CMK (cell line): ENCODE data around the gene FNIP2.

Source experiments
- DNase-seq: peaks from one replicate; pipeline ENCODE4 v3.0.0-alpha.2; 2010; ENCODE audit warnings: low read depth

FNIP2 gene

DNA sequence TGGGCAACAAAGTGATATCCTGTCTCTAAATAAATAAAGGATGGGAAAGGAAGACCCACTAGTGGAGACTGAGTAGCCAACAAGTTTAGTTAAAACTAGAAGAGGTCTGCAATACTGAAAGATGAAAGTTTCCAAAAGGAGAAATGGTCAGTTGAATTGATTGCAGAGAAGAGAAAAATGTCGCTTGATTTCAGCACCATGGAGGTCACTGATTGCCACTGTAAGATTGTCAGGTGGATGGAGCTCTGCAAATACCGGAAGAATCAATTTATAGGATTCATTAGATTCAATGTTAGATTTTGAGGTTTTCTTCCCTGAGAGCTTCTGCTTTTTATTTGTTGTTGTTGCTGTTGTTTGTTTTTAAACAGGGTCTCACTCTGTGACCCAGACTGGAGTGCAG lies 5.4 kb upstream of the FNIP2 start:
- no peak for DNase-seq

DNA sequence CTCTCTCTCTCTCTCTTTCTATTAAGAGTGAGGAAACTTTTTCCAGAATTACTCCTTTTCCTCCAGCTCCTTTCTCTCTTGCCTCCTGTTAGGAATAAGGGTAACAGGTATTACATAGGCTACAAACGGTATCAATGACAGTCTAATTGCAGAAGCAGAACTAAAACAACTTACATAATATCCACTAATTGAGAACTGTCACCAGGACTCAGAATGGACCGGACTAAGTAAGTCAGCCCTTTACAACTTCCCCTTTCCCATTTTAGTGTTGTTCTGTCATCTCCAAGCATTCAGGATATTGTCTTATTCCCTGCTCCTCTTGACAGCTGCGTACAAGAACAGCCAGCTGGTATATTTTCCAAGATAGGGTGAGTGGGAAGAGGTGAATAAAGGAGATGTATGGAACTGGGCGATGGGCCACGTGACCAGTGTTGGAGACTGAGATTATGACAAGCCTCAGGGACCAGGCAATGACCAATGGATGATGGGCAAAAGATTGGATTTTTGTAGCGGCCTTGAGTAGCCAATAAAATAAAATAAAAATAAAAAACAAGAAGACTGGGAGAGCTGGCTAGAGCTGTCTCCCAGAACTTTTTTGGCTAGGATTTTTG lies 2.3 kb upstream of the FNIP2 start:
- DNase-seq: no peak

DNA sequence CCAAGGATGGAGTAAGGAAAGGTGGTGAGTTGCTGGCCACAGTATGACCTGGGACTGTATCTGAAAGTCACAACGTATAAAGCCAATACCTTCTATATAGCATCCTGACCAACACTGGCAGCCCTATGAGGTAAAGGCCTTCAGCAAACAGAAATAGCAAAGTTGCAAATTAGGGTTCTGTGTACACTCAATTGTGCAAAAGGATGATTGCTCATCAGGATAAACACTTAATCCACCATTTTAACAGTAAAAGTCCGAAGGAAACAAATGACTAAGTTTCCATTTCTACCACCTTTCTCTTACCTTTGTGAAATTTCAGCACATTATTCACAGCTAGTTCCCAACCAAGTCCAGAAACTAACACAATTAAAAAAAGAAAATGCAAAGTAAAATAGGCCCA lies 1.4 kb upstream of the FNIP2 start:
- DNase-seq: no peak

DNA sequence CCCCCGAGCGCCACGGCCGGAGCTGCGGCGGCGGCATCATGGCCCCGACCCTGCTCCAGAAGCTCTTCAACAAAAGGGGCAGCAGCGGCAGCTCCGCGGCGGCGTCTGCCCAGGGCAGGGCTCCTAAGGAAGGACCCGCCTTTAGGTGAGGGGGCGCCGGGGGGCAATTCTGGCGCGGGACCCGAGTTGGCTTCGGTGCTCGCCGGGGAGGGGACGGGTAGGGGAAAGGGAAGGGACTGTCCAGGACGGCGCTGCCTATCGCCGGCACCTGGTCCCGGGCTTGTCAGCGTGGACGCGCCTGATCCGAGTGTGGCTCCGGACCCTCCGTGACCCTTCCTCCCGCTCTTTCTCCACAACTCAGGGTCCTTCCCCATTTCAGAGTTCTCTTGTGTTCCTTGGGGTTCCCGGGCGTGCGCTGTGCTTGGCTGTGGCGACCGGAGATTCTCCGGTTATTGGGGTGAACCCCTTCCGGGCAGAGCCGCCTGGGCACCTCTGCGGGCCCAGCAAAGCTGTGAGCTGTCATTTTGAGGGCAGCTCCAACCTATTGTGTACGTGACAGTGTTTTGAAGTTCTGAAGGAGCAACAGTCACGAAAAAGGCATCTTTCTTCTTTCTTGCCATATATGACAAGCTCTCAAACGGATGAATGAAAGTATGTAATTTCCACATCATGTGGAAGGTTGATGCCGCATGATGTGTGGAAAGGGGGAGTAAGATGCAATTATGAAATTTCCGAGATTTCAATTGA lies 522 bp downstream of the FNIP2 start:
- no peak for DNase-seq

DNA sequence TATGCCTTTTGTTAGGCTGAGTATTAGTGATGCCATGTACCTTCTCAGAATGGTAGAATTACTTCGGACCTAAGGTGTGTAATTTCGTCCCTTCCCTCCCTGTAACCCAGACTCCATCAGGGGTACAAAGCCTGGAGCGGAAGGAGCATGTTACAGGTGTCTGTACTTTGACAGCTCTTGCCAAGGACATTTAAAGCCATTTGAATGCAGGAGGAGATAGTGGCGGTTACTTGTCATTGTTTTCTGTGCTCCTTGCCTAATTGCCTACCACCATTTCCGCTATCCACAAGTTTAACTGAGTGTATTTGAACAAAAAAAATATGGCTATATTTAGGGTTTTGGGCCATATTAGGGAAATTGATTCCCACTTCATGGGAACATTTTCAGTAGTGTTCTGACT lies 1.8 kb downstream of the FNIP2 start:
- DNase-seq: no peak

DNA sequence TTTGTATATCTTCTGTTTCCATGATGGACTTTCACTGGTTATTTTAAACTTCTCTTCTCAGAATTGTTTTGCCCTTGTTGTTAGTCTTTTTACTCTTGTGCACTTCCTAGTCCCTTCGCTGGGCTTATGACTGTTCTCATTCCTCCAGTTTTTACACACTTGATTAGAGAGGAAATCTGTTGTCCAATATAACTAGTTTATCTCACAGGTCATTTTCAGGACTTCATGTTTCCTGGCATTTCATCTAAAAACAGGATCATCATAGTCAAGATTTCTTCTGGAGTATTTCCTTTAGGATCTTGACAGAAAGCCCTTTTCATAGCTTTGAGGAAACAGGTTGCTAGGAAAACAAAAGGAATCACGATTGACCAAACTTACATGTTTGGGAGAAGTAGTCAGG lies 3.0 kb downstream of the FNIP2 start:
- DNase-seq: no peak

DNA sequence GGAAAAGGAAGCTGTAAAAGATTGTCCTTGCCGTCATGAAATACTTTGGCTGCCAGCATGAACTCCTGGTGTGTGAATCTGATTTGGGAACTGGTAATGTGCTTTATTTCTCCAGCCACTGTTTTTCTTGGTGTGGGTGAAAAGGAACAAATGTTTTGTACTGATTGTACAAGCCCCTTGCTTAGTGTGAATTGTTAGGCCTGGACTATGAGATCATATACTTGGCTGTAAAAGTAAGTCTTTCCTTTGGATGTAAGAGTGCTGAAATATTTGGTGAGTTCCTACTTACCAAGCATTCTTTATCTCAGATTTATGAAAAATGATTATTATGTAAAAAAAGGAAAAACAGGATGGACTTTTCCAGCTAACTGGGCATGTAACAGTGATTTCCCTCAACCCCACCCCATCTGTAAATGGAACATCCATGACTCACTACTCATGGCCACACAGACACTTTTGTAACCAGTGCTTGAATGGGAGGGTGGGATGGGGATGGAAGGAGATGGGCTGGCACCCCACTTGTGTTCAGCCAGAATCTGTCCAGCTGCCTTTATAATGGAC lies 6.3 kb downstream of the FNIP2 start:
- DNase-seq: no peak

DNA sequence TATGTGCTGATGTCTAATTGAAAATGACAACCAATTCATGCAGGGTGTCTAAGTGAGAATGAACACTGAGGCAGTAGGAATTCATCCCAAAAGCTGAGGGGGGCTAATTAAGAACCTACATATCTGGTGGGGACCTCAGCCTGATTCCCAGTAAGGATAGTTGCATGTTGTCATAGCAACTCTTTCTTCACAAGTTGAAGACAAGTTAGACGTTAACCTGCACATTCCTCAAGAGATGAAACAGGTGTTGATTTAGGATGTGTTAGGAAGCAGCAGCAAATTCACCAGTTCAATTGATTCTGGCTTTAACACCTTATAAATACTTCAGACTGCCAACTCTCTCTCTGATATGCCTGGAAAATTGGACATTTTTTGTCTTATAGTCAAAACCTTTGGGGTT lies 7.3 kb downstream of the FNIP2 start:
- DNase-seq: no peak

DNA sequence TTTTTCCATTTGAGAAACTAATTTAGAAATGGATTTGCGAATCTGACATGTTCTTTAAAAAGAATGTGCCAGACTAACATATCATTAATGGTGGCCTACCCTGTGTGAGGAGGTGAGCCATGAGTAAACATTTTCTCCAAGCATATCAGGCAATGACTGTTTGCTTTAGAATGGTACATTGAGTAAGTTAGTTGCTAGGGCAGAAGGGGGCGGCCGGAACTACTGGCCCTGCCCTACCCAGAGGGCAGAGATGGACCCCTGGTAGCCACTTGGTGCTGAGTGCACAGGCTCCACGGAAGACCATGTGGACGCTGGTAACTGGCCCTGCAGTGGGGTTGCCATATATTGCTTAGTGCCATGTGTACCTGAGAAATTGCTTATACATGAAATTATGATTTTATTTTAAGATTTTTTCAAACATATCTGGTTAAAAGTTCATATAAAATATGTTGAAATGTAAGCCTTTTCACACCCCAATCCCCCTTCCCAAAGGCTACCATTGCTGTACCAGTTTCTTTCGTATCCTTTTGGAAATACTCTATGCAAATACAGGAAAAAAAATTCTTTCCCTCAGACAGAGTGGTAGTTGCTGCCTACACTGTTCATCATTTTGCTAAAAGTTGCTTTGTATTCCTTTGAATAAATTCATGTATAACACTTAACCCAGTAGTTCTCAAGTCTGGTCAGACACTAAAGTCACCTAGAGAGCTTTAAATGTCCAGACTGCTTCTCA lies 8.8 kb downstream of the FNIP2 start:
- no peak for DNase-seq

DNA sequence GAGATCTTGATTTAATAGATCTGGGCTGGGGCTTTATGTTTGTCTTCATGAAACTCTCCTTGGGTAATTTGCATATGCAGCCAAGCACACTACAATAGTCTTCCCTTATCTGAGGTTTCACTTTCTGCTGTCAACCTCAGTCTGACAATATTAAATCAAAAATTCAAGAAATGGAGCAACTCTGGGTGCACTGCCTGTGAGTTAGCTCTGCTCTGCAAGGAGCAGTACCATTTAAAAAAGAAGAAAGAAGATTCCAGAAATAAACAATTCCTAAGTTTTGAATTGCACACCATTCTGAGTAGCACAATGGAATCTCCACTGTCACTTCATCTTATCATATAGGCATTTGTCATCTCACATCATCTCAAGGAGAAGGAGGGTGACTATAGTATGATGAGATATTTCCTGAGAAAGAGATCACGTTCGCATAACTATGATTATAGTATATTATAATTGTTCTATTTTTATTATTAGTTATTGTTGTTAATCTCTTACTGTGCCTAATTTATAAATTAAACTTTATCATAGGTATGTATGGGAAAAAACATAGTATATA lies 9.4 kb downstream of the FNIP2 start:
- DNase-seq: no peak

DNA sequence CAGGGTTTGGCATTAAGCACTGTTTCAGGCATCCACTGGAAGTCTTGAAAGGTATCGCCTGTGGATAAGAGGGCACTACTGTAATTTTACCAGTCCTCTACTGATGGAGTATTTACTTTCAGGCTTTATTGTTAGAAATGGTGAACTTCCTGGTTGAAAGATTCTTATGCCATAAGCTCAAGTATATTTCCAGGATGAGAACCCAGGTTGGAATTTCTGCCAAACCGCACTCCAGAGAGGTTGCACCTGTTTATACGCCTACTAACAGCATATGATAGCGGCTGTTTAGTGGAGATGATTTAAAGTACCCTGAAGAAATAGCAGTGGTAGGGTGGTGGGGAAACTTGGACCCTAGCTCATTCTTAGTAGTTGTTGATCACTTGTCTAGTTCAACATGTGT lies 9.9 kb downstream of the FNIP2 start:
- no peak for DNase-seq

DNA sequence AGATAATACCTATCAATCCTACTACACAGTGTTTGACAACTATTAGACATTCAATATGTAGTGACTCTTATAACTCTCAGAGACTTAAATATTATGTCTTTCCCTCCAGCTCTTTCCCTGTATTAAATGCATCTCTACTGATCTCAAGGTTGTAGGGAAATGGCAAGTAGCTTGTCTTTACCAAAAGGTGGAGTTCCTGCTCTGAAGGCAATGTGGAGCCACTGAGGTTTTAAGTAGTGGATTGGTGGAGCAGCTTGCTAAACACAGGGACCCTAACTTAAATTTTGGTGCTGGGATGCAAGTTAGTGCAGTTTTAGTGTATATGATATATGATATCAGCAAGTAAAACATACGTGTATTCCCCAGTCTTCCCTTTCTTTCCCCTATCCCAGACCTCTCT lies 13.1 kb downstream of the FNIP2 start:
- DNase-seq: no peak

DNA sequence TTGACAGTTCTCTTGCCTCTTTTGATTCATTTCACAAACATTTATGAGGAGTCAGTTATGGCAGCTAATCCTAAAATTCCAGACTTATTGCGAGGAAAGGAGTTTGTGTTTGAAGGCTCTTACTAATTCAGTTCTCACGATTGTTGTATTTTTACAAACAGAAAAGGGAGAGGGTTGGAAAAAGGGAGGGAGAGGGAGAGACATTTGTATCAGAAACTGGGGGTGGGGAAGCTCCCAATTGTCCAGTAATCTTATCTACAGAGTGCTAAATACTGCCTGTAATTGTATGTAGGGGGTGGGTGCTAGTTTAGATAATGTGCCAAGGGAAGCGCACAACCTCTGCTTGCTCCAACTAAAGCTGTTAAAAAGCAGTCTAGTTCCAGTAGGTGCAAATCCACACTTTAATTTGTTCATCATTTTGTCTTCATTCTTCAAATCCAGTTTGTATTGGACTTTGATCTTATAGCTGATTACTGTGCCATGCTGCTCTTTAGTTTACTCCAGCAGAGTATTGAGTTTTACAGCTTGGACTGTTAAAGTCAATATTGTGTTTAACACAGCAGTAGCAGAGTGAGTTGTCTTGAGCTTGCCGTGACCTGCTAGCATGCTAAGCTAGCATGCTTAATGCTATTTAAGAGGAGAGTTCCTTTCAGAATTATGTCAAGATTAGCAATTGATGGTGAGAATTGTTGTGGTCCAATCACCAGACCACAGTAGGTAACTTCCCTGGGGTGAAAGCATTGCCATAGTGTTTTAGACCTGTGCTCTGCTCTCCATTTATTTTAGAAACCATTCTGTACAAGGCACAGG lies 13.9 kb downstream of the FNIP2 start:
- DNase-seq: no peak

DNA sequence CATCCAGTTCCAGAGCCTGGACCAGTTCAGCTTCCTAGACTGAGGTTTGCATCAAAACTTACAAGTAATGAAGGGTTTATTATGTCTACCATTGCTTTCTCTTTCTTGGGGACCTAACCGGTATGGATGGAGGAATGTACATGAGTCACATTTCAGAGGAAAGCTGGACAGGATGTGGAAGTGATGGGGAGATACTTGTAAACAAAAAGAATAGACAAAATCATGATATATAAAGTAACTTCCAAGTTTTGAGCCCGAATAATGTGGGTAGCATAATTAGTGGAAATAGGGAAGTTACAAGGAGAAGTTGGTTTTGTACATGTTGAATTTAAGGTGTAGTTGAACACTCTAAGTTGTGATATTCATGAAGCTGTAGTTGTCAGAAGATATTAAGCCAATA lies 15.0 kb downstream of the FNIP2 start:
- DNase-seq: no peak

DNA sequence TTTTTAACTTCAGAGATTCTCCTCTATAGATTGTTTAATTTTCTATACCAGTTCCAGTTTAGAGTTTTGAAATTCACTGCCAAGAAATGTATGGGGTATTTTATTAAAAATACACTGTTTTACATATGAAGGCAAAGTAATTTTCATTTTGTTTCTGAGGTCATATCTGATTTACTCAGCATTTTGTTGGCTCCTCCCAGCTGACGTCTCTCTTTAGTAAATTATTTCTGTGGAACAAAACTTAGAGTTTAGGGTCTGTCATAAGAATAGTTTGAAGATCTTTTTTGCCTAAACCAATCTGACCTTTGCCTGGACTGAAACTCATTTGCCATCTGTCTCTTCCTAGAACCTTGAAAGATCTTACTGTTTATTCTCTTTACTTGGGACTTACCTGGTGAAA lies 16.9 kb downstream of the FNIP2 start:
- no peak for DNase-seq

DNA sequence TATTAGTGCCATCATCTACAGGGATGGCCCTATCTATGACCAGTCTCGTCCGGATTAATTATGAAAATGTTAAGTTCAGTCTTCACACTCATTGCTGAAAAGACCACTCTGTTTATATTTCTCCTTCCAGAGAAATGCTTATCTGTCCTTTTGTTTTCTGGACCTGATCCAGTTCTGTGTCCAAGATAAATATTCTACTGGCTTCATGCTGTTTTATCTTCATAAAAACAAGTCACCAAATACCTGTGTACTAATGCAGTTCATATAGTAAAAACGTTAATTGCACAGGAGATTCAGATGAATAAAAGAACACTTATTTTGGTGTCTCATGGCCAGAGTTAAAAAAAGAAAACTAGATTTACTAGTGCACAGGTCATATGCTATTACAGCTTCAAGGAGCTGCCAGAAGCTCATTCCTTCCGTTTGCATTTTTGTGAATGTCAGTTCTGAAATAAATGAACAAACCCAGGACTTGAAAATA lies 17.3 kb downstream of the FNIP2 start:
- no peak for DNase-seq

DNA sequence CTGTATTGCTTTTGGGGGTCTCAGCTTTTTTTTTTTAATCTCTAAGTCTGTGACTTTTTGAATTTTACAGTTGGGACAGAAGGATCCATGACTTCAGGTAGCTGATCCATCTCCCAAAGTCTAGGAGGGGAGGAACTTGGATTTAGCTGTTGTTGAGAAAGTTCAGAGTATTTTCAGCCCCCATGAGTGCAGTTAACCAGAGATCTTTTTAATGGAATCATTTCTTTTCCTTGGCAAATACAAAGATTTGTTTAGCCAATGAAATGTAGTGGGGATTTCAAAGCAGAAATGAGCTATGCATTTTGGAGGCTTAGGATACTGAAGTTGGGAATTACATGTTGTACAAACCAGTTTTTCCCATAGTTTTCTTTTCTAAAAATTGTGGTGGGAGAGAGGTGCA lies 18.1 kb downstream of the FNIP2 start:
- no peak for DNase-seq

DNA sequence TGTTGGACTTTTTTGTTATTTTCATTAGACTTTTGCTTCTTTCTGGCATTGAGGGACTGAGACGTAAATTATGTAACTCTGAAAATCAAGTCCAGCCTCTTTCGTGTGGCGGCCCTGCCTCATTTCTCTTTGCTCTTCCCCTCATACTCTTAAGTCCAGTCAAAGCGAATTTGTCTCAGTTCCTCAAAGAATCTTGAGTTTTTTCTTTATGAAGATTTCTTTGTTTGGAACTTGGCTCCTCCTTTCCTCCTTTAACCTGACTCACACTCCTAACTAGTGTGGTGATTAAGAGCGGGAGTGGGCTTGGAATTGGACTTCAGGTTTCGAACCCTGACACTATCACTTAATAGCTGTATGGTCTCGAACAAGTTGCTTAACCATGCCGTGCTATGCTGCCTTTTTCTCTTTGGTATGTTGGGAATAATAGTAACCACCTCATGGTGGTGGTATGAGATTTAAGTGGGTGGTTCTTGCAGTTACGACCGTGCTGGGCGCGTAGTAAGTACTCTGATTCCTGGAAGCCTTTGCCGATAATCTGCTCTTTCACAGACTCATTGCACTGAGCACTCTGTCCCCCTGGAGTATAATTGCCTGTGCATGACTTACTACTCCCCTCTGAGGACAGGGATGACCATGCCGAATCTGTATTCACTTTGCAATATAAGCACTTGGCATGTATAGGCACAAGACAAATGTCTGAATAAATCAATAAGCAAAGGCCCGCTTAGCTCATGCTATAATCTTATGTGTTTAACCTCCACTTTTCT lies 19.1 kb downstream of the FNIP2 start:
- DNase-seq: no peak

DNA sequence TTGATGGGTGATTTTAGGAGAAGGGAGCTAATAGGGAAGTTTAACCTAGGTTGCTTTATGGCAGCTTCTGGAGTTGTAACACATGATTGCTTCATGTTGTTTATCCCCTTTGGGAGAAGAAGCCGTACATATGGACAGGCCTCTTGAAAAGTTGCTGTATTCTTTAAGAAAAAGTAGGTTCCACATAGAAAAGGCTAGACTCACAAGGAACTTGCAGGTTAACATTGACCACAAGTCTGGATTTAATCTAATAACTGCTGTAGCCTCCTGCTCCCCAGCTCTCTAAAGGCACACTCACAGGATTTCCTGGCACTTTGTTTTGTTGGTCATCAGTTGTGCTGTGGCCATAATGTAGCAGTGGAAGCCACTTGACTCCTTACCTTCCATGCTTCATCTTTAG lies 19.7 kb downstream of the FNIP2 start:
- no peak for DNase-seq

DNA sequence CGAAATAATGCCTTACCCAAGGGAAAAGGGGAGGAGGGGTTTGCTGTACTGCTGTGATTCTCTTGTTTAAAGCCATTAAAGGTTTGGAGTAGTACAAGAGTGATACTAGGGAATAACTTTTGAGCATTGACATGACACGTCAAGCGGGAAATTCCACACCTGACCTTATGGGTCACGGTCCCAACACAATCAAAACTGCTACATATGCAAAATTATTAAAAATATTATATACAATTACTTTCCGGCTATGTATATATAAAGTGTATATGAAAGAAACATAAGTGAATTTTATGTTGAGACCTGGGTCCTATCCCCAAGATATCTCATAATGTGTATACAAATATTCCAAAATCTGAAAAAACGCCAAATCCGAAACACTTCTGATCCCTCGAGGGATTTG lies 21.0 kb downstream of the FNIP2 start:
- DNase-seq: no peak

DNA sequence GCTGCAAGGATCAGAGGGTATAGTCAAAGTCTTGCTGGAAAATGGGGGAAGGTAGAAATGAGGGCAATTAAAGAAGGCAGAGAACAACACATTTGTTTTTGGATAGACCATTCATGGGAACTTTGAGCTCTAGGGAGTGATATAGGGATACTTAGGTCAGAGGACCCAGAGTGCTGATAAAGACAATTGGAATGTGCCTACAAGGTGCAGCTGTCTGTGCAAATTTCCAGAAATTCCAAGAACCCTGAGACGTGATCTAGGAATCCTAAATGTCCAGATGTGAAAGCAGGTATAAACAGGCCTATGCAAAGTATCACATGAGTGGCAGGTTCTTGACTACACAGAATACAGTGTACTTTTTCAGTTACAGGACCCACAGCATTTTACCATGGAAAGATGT lies 24.2 kb downstream of the FNIP2 start:
- DNase-seq: no peak
